ENCODE data around the gene KRT4.

DNA sequence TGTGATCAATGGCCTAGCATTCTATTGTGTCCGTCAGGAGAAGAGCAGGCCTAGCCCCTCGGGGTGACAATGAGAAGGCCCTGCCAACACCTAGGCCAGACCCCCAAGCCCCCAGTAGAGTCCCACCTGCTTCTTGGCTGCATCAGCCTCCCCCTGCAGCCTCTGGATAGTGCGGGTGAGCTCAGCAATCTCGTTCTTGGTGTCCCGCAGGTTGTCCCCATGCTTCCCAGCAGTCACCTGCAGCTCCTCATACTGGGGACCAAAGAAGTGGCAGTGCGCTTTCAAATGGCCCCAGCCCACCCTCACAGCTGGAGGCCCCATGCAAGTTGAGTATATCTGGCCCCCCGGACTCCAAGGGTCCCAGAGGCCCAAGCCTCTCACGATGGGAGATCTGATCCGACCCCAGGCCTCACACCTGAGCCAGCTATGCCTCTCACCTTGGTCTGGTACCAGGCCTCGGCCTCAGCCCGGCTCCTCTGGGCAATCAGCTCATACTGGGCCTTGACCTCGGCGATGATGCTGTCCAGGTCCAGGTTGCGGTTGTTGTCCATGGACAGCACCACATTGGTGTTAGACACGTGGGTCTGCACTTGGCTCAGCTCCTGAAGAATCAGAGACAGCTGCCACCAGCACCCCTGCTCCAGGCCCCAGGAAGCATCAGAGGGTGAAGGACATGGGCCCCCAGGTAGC lies 10.0 kb upstream of the KRT4 start:
- TF ChIP-seq, protein P1, sequence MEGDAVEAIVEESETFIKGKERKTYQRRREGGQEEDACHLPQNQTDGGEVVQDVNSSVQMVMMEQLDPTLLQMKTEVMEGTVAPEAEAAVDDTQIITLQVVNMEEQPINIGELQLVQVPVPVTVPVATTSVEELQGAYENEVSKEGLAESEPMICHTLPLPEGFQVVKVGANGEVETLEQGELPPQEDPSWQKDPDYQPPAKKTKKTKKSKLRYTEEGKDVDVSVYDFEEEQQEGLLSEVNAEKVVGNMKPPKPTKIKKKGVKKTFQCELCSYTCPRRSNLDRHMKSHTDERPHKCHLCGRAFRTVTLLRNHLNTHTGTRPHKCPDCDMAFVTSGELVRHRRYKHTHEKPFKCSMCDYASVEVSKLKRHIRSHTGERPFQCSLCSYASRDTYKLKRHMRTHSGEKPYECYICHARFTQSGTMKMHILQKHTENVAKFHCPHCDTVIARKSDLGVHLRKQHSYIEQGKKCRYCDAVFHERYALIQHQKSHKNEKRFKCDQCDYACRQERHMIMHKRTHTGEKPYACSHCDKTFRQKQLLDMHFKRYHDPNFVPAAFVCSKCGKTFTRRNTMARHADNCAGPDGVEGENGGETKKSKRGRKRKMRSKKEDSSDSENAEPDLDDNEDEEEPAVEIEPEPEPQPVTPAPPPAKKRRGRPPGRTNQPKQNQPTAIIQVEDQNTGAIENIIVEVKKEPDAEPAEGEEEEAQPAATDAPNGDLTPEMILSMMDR (IDR thresholded peaks at IDR 0.05), result no peak
- TF ChIP-seq POLR2A (IDR thresholded peaks at IDR 0.05), result no peak
- no peak for TF ChIP-seq POLR2AphosphoS5 (IDR thresholded peaks at IDR 0.05)
